GM23338 (cell line): Measurements from ENCODE around the gene EYA2. TPM values are rescaled to one million over a fixed set of nuclear protein-coding genes. Genes with fewer than 3 reads are reported as not detected.

Experiments
- ATAC-seq: fragments of 200-7000 bp; cut with Tn5 transposase; 3 replicates; pipeline ENCODE4 v1.9.1; 2020
- DNase-seq: peaks from one replicate; pipeline ENCODE4 v3.0.0-alpha.2; 2015; ENCODE audit warnings: low spot score
- H2AFZ ChIP-seq: fragments of 200-600 bp; sonication (generic); 2 replicates; pipeline ENCODE4 v1.8.0; 2016; ENCODE audit warnings: antibody characterized with exemption, mild to moderate bottlenecking, moderate library complexity
- H3F3A ChIP-seq: fragments of 200-600 bp; sonication (generic); replicated peaks from 2 replicates; pipeline ENCODE4 v1.8.0; 2017; ENCODE audit warnings: antibody characterized with exemption, mixed run types, low read depth
- H3K27ac ChIP-seq: fragments of 200-600 bp; sonication (generic); 2 replicates; pipeline ENCODE4 v1.6.1; 2016; ENCODE audit warnings: low read depth
- H3K27me3 ChIP-seq: fragments of 200-600 bp; sonication (generic); 2 replicates; pipeline ENCODE4 v1.8.0; 2016; ENCODE audit warnings: mild to moderate bottlenecking, mixed run types, moderate library complexity; ENCODE audit not compliant: insufficient read depth
- H3K36me3 ChIP-seq: fragments of 200-600 bp; sonication (generic); 2 replicates; pipeline ENCODE4 v1.8.0; 2016; ENCODE audit warnings: mild to moderate bottlenecking; ENCODE audit not compliant: insufficient read depth
- H3K4me1 ChIP-seq: fragments of 200-600 bp; sonication (generic); 2 replicates; pipeline ENCODE4 v1.8.0; 2016; ENCODE audit warnings: mild to moderate bottlenecking, moderate library complexity; ENCODE audit not compliant: insufficient read depth
- H3K4me2 ChIP-seq: fragments of 200-600 bp; sonication (generic); 2 replicates; pipeline ENCODE4 v1.7.1; 2017; ENCODE audit warnings: mixed run types
- H3K4me3 ChIP-seq: fragments of 200-600 bp; sonication (generic); 2 replicates; pipeline ENCODE4 v1.6.1; 2016; ENCODE audit warnings: mixed run types
- H3K79me2 ChIP-seq: fragments of 200-600 bp; sonication (generic); replicated peaks from 2 replicates; pipeline ENCODE4 v1.8.0; 2017; ENCODE audit warnings: mild to moderate bottlenecking; ENCODE audit not compliant: insufficient read depth
- H3K9me2 ChIP-seq: fragments of 200-600 bp; sonication (generic); 2 replicates; pipeline ENCODE4 v1.8.0; 2017; ENCODE audit not compliant: insufficient read depth
- H4K20me1 ChIP-seq: fragments of 200-600 bp; sonication (generic); replicated peaks from 2 replicates; pipeline ENCODE4 v1.8.0; 2017; ENCODE audit warnings: mild to moderate bottlenecking; ENCODE audit not compliant: insufficient read depth
- H3K27ac Mint-ChIP-seq: 2 replicates; pipeline ENCODE4 v1.8.0; 2020; ENCODE audit warnings: inconsistent platforms, mild to moderate bottlenecking, moderate library complexity, mixed read lengths
- H3K27me3 Mint-ChIP-seq: 3 replicates; pipeline ENCODE4 v1.8.0; 2022; ENCODE audit warnings: low read depth, mild to moderate bottlenecking, moderate library complexity, mixed read lengths, inconsistent platforms; ENCODE audit not compliant: insufficient read depth, poor library complexity
- H3K36me3 Mint-ChIP-seq: 3 replicates; pipeline ENCODE4 v1.8.0; 2021; ENCODE audit warnings: low read depth, mild to moderate bottlenecking, inconsistent platforms, moderate library complexity, mixed read lengths
- H3K4me1 Mint-ChIP-seq: 3 replicates; pipeline ENCODE4 v1.8.0; 2020; ENCODE audit warnings: mild to moderate bottlenecking, inconsistent platforms, mixed read lengths
- H3K4me3 Mint-ChIP-seq: 3 replicates; pipeline ENCODE4 v1.8.0; 2021; ENCODE audit warnings: moderate library complexity, mild to moderate bottlenecking, inconsistent platforms, mixed read lengths
- H3K9me3 Mint-ChIP-seq: 3 replicates; pipeline ENCODE4 v1.8.0; 2020; ENCODE audit warnings: moderate library complexity, mild to moderate bottlenecking, inconsistent platforms, mixed read lengths
- CREB1 ChIP-seq: fragments of 250-450 bp; sonication (Bioruptor Pico); IDR thresholded peaks from 2 replicates; pipeline ENCODE4 v1.5.0; 2020; ENCODE audit warnings: low read depth, mild to moderate bottlenecking, moderate library complexity
- CTCF ChIP-seq, 2 experiments: fragments of 200-600 bp in 1 of 2; sonication (generic) in 1 of 2; conservative IDR thresholded peaks; 2 replicates each; pipeline versions ENCODE4 v1.5.1 to v1.6.1; 2016 to 2017; ENCODE audit warnings: antibody characterized with exemption in 2 of 2, low read depth in 2 of 2, mild to moderate bottlenecking in 2 of 2, moderate library complexity in 1 of 2
- ETS1 ChIP-seq: IDR thresholded peaks from 2 replicates; pipeline ENCODE4 v1.6.1; 2016; ENCODE audit warnings: antibody characterized with exemption
- EZH2 ChIP-seq: fragments of 200-600 bp; sonication (generic); IDR thresholded peaks from one replicate; pipeline ENCODE4 v1.8.0; 2017; ENCODE audit warnings: antibody characterized with exemption, mild to moderate bottlenecking, low read depth; ENCODE audit not compliant: unreplicated experiment
- EZH2phosphoT487 ChIP-seq: fragments of 200-600 bp; sonication (generic); IDR thresholded peaks from one replicate; pipeline ENCODE4 v1.8.1; 2018; ENCODE audit warnings: antibody characterized with exemption; ENCODE audit not compliant: unreplicated experiment
- JUNB ChIP-seq: IDR thresholded peaks from one replicate; pipeline ENCODE4 v1.6.1; 2016; ENCODE audit warnings: antibody characterized with exemption; ENCODE audit not compliant: unreplicated experiment
- NANOG ChIP-seq: IDR thresholded peaks from 2 replicates; pipeline ENCODE4 v1.6.1; 2016; ENCODE audit warnings: antibody characterized with exemption, borderline replicate concordance
- POLR2AphosphoS5 ChIP-seq: IDR thresholded peaks from 2 replicates; pipeline ENCODE4 v1.6.1; 2016; ENCODE audit warnings: antibody characterized with exemption, low read depth
- REST ChIP-seq: IDR thresholded peaks from one replicate; pipeline ENCODE4 v1.6.1; 2018; ENCODE audit warnings: antibody characterized with exemption; ENCODE audit not compliant: unreplicated experiment
- STAT1 ChIP-seq: IDR thresholded peaks from one replicate; pipeline ENCODE4 v1.6.1; 2016; ENCODE audit warnings: antibody characterized with exemption; ENCODE audit not compliant: unreplicated experiment
- ZNF114 ChIP-seq: fragments of 250-450 bp; sonication (Bioruptor Pico); IDR thresholded peaks from 2 replicates; pipeline ENCODE4 v1.5.0; 2020; ENCODE audit warnings: mild to moderate bottlenecking, moderate library complexity
- ZNF331 ChIP-seq: fragments of 250-450 bp; sonication (Bioruptor Pico); IDR thresholded peaks from 2 replicates; pipeline ENCODE4 v1.5.0; 2020; ENCODE audit warnings: low read depth, mild to moderate bottlenecking, moderate library complexity
- ZNF462 ChIP-seq: fragments of 250-450 bp; sonication (Bioruptor Pico); IDR thresholded peaks from 2 replicates; pipeline ENCODE4 v1.5.0; 2020; ENCODE audit warnings: mild to moderate bottlenecking, moderate library complexity
- polyA plus RNA-seq: library from polyadenylated mRNA; unstranded; fragments of >200 nt; fragmentation: Nextera tagmentation; extraction: Ambion mirVana; gene quantifications from 2 replicates; pipeline ENCODE4 v1.2.1, GENCODE V29; 2016
- total RNA-seq: library from RNA; depleted of rRNA; stranded (reverse); fragments of >200 nt; shearing (Covaris generic); gene quantifications from 2 replicates; pipeline ENCODE4 v1.2.3, GENCODE V29; 2014

The EYA2 gene
- total and polyA plus RNA-seq, 2 experiments from 2014 or later: 0.50 to 0.56 TPM

- TF ChIP-seq ZNF331 (CRISPR knock-in tag): no peak
- TF ChIP-seq JUNB: no peak
- no peak for TF ChIP-seq ETS1
- no peak for TF ChIP-seq ZNF462 (CRISPR knock-in tag)
- TF ChIP-seq EZH2: no peak
- TF ChIP-seq NANOG: no peak
- no peak for TF ChIP-seq REST
- no peak for TF ChIP-seq STAT1
- TF ChIP-seq ZNF114 (CRISPR knock-in tag): no peak
- no peak for TF ChIP-seq CTCF (conservative IDR thresholded peaks at IDR 0.05; ENCODE audit: low read depth in 2 of 2)
- TF ChIP-seq CREB1 (CRISPR knock-in tag): no peak
- TF ChIP-seq POLR2AphosphoS5: no peak
- no peak for TF ChIP-seq EZH2phosphoT487
- DNase-seq (no peak), ATAC-seq (no peak)
- no peaks in the 10 kb centered on the region; the same call in 1 of the 3 replicates for H3K36me3 Mint-ChIP-seq
- no peak overlapping the region for H3K4me3 Mint-ChIP-seq
- H3K79me2 ChIP-seq: no peaks in the 10 kb centered on the region
- peaks cover 10% of the 10 kb centered on the region for H3K9me3 Mint-ChIP-seq
- no peak overlapping the region for H3K4me3 ChIP-seq
- peaks cover 8% of the 10 kb centered on the region for H3K4me1 ChIP-seq
- no peak overlapping the region for H3K27ac Mint-ChIP-seq
- no peak overlapping the region for H2AFZ ChIP-seq
- no peaks in the 10 kb centered on the region for H3K27me3 ChIP-seq
- H3K27ac ChIP-seq: no peak overlapping the region
- H3K27me3 Mint-ChIP-seq: peaks cover 10% of the 10 kb centered on the region
- no peaks in the 10 kb centered on the region for H3K36me3 ChIP-seq
- no peak overlapping the region for H3K4me2 ChIP-seq
- H3K9me2 ChIP-seq: no peaks in the 10 kb centered on the region
- no peaks in the 10 kb centered on the region for H3F3A ChIP-seq
- H3K4me1 Mint-ChIP-seq: peaks cover 13% of the 10 kb centered on the region
- H4K20me1 ChIP-seq: no peaks in the 10 kb centered on the region
These were observed 86.5 kb downstream of the EYA2 start for GRCh38 chr20:46981184-46981583.
